HCT116 (cell line): Measurements from ENCODE around the gene FBXL7. TPM values are rescaled to one million over a fixed set of nuclear protein-coding genes. Genes with fewer than 3 reads are reported as not detected.

ENCODE experiments used
- ATAC-seq: fragments of 200-7000 bp; cut with Tn5 transposase; 2 replicates; pipeline ENCODE4 v1.9.1; 2020; ENCODE audit warnings: mild to moderate bottlenecking, moderate library complexity
- BruUV-seq: library from RNA; stranded (reverse); fragments of 400-500 nt; replicated peaks from 2 replicates; lab custom pipeline; 2021; lab: Mats Ljungman, UMichigan
- CTCF ChIA-PET: fragments of 300-600 bp; sonication (Branson Sonifier 250); formaldehyde crosslinking; loops from one replicate; lab custom pipeline; 2021; ENCODE audit warnings: antibody characterized with exemption; lab: Charles Lee
- POLR2A ChIA-PET: fragments of 300-600, 350-600 bp; sonication (Branson Sonifier 250); formaldehyde crosslinking; loops from one replicate; lab custom pipeline; 2021; ENCODE audit warnings: antibody characterized with exemption; lab: Charles Lee
- RAD21 ChIA-PET, 2 experiments: fragments of 300-600 bp; sonication (Branson Sonifier 250); formaldehyde crosslinking; loops; one replicate each; lab custom pipeline; 2023; ENCODE audit warnings: low total read pairs in 2 of 2; ENCODE audit not compliant: uncharacterized antibody in 2 of 2, unreplicated experiment in 2 of 2, low non-redundant PET in 1 of 2; lab: Charles Lee
- DNase-seq: peaks from one replicate; pipeline ENCODE4 v3.0.0-alpha.2; 2010; ENCODE audit warnings: low read depth, low spot score
- H2AFZ ChIP-seq: fragments of 200-600 bp; shearing (Covaris generic), sonication (generic); 2 replicates; pipeline ENCODE4 v1.6.1; 2017; ENCODE audit warnings: low read depth, mixed run types, mixed read lengths, antibody characterized with exemption, low read length; ENCODE audit not compliant: poor library complexity, severe bottlenecking
- H3K27ac ChIP-seq: 2 replicates; pipeline ENCODE4 v1.5.1; 2012; ENCODE audit warnings: low read depth, low read length
- H3K27me3 ChIP-seq: fragments of 200-600 bp; sonication (generic); 2 replicates; pipeline ENCODE4 v1.6.1; 2016; ENCODE audit warnings: mixed run types, low read length, mixed read lengths; ENCODE audit not compliant: insufficient read depth
- H3K36me3 ChIP-seq, 2 experiments: fragments of 200-500 bp in 1 of 2; fragments of 200-600 bp in 1 of 2; sonication (Bioruptor generic) in 1 of 2; sonication (generic) in 1 of 2; 2 replicates each; pipeline versions ENCODE4 v1.5.1 to v1.6.1; 2014 to 2016; ENCODE audit warnings: low read length in 2 of 2, inconsistent platforms in 1 of 2, mixed read lengths in 1 of 2, mixed run types in 1 of 2; ENCODE audit not compliant: insufficient read depth in 2 of 2, control insufficient read depth in 1 of 2
- H3K4me1 ChIP-seq, 2 experiments: fragments of 200-600 bp in 1 of 2; sonication (generic) in 1 of 2; 2 replicates each; pipeline versions ENCODE4 v1.5.1 to v1.6.1; 2012 to 2017; ENCODE audit warnings: low read length in 2 of 2, inconsistent platforms in 1 of 2, mild to moderate bottlenecking in 1 of 2, mixed read lengths in 1 of 2, mixed run types in 1 of 2, moderate library complexity in 1 of 2; ENCODE audit not compliant: insufficient read depth in 2 of 2, control insufficient read depth in 1 of 2
- H3K4me2 ChIP-seq: fragments of 200-600 bp; sonication (generic); 2 replicates; pipeline ENCODE4 v1.6.1; 2017; ENCODE audit warnings: mixed run types, low read length, mixed read lengths
- H3K4me3 ChIP-seq, 2 experiments: fragments of 200-600 bp in 1 of 2; sonication (generic) in 1 of 2; replicated peaks in 1 of 2; 2 replicates each; pipeline ENCODE4 v1.5.1; 2011 to 2016; ENCODE audit warnings: low read length in 2 of 2, control low read depth in 1 of 2, low read depth in 1 of 2, mild to moderate bottlenecking in 1 of 2, mixed read lengths in 1 of 2, mixed run types in 1 of 2
- H3K79me2 ChIP-seq: fragments of 200-600 bp; sonication (generic); 2 replicates; pipeline ENCODE4 v1.6.1; 2017; ENCODE audit warnings: mild to moderate bottlenecking, mixed run types, low read length, moderate library complexity, mixed read lengths; ENCODE audit not compliant: insufficient read depth
- H3K9ac ChIP-seq: fragments of 200-600 bp; sonication (generic); 2 replicates; pipeline ENCODE4 v1.6.1; 2016; ENCODE audit warnings: low read length, mixed read lengths
- H3K9me2 ChIP-seq: fragments of 200-600 bp; sonication (generic), shearing (Covaris generic); 2 replicates; pipeline ENCODE4 v1.6.1; 2017; ENCODE audit warnings: mixed run types, mild to moderate bottlenecking, moderate library complexity; ENCODE audit not compliant: insufficient read depth
- H3K9me3 ChIP-seq, 2 experiments: fragments of 200-500 bp in 1 of 2; fragments of 200-600 bp in 1 of 2; sonication (Bioruptor generic) in 1 of 2; sonication (generic) in 1 of 2; 2 replicates each; pipeline ENCODE4 v1.6.1; 2014 to 2017; ENCODE audit warnings: low read length in 2 of 2, mixed read lengths in 2 of 2, inconsistent platforms in 1 of 2, low read depth in 1 of 2, mild to moderate bottlenecking in 1 of 2, mixed run types in 1 of 2, moderate library complexity in 1 of 2; ENCODE audit not compliant: control insufficient read depth in 1 of 2, insufficient read depth in 1 of 2
- H4K20me1 ChIP-seq: fragments of 200-600 bp; sonication (generic), shearing (Covaris generic); 2 replicates; pipeline ENCODE4 v1.6.1; 2017; ENCODE audit warnings: mixed run types, mild to moderate bottlenecking, moderate library complexity; ENCODE audit not compliant: insufficient read depth
- CBX3 ChIP-seq: IDR thresholded peaks from 2 replicates; pipeline ENCODE4 v1.6.1; 2012; ENCODE audit warnings: low read depth
- CEBPB ChIP-seq: IDR thresholded peaks from 2 replicates; pipeline ENCODE4 v1.6.1; 2012; ENCODE audit warnings: low read depth
- ELF1 ChIP-seq: IDR thresholded peaks from 2 replicates; pipeline ENCODE4 v1.6.1; 2012; ENCODE audit warnings: low read depth, borderline replicate concordance
- EZH2phosphoT487 ChIP-seq: fragments of 200-600 bp; IDR thresholded peaks from 2 replicates; pipeline ENCODE4 v1.6.1; 2018; ENCODE audit warnings: antibody characterized with exemption, borderline replicate concordance
- JUND ChIP-seq: IDR thresholded peaks from 2 replicates; pipeline ENCODE4 v1.6.1; 2012
- POLR2A ChIP-seq: IDR thresholded peaks from 2 replicates; pipeline ENCODE4 v1.7.0; 2011; ENCODE audit warnings: borderline replicate concordance; ENCODE audit not compliant: insufficient read depth, insufficient read length; ENCODE audit errors: extremely low read depth
- POLR2AphosphoS5 ChIP-seq: IDR thresholded peaks from 2 replicates; pipeline ENCODE4 v1.6.1; 2011; ENCODE audit warnings: mild to moderate bottlenecking, low read depth, low read length, moderate library complexity
- RAD21 ChIP-seq: IDR thresholded peaks from 2 replicates; pipeline ENCODE4 v1.6.1; 2012; ENCODE audit warnings: low read depth, mild to moderate bottlenecking
- SRF ChIP-seq: IDR thresholded peaks from 2 replicates; pipeline ENCODE4 v1.6.1; 2012; ENCODE audit warnings: low read depth
- TCF7L2 ChIP-seq: IDR thresholded peaks from 2 replicates; pipeline ENCODE4 v1.7.0; 2011; ENCODE audit warnings: borderline replicate concordance, inconsistent platforms; ENCODE audit not compliant: insufficient read depth, insufficient read length; ENCODE audit errors: extremely low read depth
- YY1 ChIP-seq: IDR thresholded peaks from 2 replicates; pipeline ENCODE4 v1.6.1; 2011; ENCODE audit warnings: low read length, low read depth, moderate library complexity, mild to moderate bottlenecking; ENCODE audit not compliant: insufficient replicate concordance; ENCODE audit errors: extremely low read depth
- ZFX ChIP-seq: fragments of 450-650 bp; IDR thresholded peaks from 2 replicates; pipeline ENCODE4 v1.6.1; 2017
- ZNF274 ChIP-seq: fragments of 200-500 bp; sonication (Bioruptor generic); IDR thresholded peaks from 2 replicates; pipeline ENCODE4 v1.6.1; 2014; ENCODE audit warnings: mild to moderate bottlenecking, low read depth, low read length, inconsistent platforms
- intact Hi-C: fragments of 100-400 bp; cut with micrococcal nuclease; formaldehyde crosslinking; loops from 2 replicates; pipeline ENCODE4 v1.10.0; 2022
- total RNA-seq: library from RNA; stranded (reverse); gene quantifications from one replicate; pipeline ENCODE4 v1.2.1, GENCODE V29; 2021; ENCODE audit not compliant: unreplicated experiment
- TF ChIP-seq, protein P1 (sequence below): IDR thresholded peaks from 2 replicates; pipeline ENCODE4 v1.6.1; 2012
- TF ChIP-seq, protein P2 (sequence below): IDR thresholded peaks from 2 replicates; pipeline ENCODE4 v1.6.1; 2012; ENCODE audit warnings: low read depth
- TF ChIP-seq, protein P3 (sequence below), 3 experiments: fragments of 200-600 bp in 1 of 3; sonication (generic) in 1 of 3; IDR thresholded peaks in 2 of 3; conservative IDR thresholded peaks in 1 of 3; 2 replicates each; pipeline ENCODE4 v1.5.1; 2012 to 2017; ENCODE audit warnings: low read depth in 2 of 3, low read length in 2 of 3, antibody characterized with exemption in 1 of 3, borderline replicate concordance in 1 of 3, control low read depth in 1 of 3, mild to moderate bottlenecking in 1 of 3, mixed read lengths in 1 of 3, mixed run types in 1 of 3, moderate library complexity in 1 of 3; ENCODE audit not compliant: insufficient read depth in 1 of 3
- TF ChIP-seq, protein P4 (sequence below): IDR thresholded peaks from 2 replicates; pipeline ENCODE4 v1.6.1; 2012

Gene FBXL7
- total RNA-seq, 1 experiment from 2014 or later: 0.05 TPM

DNA sequence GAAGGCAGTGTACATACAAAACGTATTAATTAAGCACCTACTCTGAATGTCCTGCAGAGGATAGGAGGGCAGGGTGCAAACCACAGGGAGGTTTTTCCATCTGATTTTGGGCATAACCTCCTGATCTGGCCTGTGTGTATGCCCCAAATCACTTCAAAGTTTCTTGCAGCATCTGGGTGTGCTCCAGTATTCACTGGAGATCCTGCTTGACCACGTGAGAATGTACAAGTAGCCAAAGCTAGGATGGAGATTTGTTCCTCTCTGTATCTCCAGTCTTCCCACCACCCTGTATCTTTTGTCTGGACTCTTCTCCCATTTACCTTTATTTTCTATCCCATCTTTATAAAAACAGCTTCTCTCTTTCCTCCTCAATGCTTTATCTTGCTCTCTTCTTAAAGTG lies 207.7 kb downstream of the FBXL7 start:
- no peaks in the 10 kb centered on the region for H3K36me3 ChIP-seq
- CTCF ChIA-PET: no interaction called here
- H3K9me2 ChIP-seq: no peaks in the 10 kb centered on the region
- RAD21 ChIA-PET: no interaction called here
- no peaks in the 10 kb centered on the region for H3K79me2 ChIP-seq
- no peaks in the 10 kb centered on the region for H3K4me1 ChIP-seq
- POLR2A ChIA-PET: no interaction called here
- TF ChIP-seq TCF7L2 (no peak), SRF (no peak), RAD21 (no peak), CEBPB (no peak), ZNF274 (no peak), YY1 (no peak), JUND (no peak), POLR2A (no peak), POLR2AphosphoS5 (no peak), ELF1 (no peak), EZH2phosphoT487 (no peak), CBX3 (no peak), ZFX (no peak)
- TF ChIP-seq, protein P1, sequence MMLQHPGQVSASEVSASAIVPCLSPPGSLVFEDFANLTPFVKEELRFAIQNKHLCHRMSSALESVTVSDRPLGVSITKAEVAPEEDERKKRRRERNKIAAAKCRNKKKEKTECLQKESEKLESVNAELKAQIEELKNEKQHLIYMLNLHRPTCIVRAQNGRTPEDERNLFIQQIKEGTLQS: no peak
- TF ChIP-seq, protein P2, sequence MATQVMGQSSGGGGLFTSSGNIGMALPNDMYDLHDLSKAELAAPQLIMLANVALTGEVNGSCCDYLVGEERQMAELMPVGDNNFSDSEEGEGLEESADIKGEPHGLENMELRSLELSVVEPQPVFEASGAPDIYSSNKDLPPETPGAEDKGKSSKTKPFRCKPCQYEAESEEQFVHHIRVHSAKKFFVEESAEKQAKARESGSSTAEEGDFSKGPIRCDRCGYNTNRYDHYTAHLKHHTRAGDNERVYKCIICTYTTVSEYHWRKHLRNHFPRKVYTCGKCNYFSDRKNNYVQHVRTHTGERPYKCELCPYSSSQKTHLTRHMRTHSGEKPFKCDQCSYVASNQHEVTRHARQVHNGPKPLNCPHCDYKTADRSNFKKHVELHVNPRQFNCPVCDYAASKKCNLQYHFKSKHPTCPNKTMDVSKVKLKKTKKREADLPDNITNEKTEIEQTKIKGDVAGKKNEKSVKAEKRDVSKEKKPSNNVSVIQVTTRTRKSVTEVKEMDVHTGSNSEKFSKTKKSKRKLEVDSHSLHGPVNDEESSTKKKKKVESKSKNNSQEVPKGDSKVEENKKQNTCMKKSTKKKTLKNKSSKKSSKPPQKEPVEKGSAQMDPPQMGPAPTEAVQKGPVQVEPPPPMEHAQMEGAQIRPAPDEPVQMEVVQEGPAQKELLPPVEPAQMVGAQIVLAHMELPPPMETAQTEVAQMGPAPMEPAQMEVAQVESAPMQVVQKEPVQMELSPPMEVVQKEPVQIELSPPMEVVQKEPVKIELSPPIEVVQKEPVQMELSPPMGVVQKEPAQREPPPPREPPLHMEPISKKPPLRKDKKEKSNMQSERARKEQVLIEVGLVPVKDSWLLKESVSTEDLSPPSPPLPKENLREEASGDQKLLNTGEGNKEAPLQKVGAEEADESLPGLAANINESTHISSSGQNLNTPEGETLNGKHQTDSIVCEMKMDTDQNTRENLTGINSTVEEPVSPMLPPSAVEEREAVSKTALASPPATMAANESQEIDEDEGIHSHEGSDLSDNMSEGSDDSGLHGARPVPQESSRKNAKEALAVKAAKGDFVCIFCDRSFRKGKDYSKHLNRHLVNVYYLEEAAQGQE: no peak
- TF ChIP-seq, protein P3, sequence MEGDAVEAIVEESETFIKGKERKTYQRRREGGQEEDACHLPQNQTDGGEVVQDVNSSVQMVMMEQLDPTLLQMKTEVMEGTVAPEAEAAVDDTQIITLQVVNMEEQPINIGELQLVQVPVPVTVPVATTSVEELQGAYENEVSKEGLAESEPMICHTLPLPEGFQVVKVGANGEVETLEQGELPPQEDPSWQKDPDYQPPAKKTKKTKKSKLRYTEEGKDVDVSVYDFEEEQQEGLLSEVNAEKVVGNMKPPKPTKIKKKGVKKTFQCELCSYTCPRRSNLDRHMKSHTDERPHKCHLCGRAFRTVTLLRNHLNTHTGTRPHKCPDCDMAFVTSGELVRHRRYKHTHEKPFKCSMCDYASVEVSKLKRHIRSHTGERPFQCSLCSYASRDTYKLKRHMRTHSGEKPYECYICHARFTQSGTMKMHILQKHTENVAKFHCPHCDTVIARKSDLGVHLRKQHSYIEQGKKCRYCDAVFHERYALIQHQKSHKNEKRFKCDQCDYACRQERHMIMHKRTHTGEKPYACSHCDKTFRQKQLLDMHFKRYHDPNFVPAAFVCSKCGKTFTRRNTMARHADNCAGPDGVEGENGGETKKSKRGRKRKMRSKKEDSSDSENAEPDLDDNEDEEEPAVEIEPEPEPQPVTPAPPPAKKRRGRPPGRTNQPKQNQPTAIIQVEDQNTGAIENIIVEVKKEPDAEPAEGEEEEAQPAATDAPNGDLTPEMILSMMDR (IDR thresholded peaks at IDR 0.05 in 2 of 3, conservative IDR thresholded peaks at IDR 0.05 in 1 of 3; ENCODE audit: borderline replicate concordance in 1 of 3, insufficient read depth in 1 of 3, low read depth in 2 of 3, low read length in 2 of 3): no peak
- TF ChIP-seq, protein P4, sequence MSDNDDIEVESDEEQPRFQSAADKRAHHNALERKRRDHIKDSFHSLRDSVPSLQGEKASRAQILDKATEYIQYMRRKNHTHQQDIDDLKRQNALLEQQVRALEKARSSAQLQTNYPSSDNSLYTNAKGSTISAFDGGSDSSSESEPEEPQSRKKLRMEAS: no peak
- H3K27ac ChIP-seq: no peak overlapping the region
- no peak overlapping the region for H3K4me2 ChIP-seq
- ATAC-seq (no peak), DNase-seq (no peak)
- H3K27me3 ChIP-seq: no peaks in the 10 kb centered on the region
- no TSS peak for BruUV-seq
- no peaks in the 10 kb centered on the region for H4K20me1 ChIP-seq
- peaks cover 11 to 16% of the 10 kb centered on the region in 2 experiments; a peak in 2 of 4 replicates for H3K9me3 ChIP-seq
- intact Hi-C loops: no loop called here
- no peak overlapping the region for H2AFZ ChIP-seq
- no peak overlapping the region for H3K4me3 ChIP-seq
- no peak overlapping the region for H3K9ac ChIP-seq
